Measurements from ENCODE around the gene MAB21L3.

- TF ChIP-seq ZNF274 (IDR thresholded peaks at IDR 0.05; ENCODE audit: low read depth, low read length) (no peak), YY1 (IDR thresholded peaks at IDR 0.05; ENCODE audit: insufficient read depth, insufficient read length) (no peak), SUZ12 (IDR thresholded peaks at IDR 0.05; ENCODE audit: extremely low read depth, insufficient read depth, insufficient read length) (no peak)
These were observed 43.7 kb upstream of the MAB21L3 start for GRCh38 chr1:116067566-116067890.
